Brain pericyte (primary cell): ENCODE measurements around the gene PLEKHM2.
"Not testable (repeated sequence)": the region's sequence is repeated elsewhere in the genome, so short reads cannot be mapped to it uniquely, and the experiment has no call there.

Experiments
- DNase-seq: peaks from one replicate; pipeline ENCODE4 v3.0.0-alpha.2; 2012; ENCODE audit warnings: low read depth, low spot score

Gene PLEKHM2

DNA sequence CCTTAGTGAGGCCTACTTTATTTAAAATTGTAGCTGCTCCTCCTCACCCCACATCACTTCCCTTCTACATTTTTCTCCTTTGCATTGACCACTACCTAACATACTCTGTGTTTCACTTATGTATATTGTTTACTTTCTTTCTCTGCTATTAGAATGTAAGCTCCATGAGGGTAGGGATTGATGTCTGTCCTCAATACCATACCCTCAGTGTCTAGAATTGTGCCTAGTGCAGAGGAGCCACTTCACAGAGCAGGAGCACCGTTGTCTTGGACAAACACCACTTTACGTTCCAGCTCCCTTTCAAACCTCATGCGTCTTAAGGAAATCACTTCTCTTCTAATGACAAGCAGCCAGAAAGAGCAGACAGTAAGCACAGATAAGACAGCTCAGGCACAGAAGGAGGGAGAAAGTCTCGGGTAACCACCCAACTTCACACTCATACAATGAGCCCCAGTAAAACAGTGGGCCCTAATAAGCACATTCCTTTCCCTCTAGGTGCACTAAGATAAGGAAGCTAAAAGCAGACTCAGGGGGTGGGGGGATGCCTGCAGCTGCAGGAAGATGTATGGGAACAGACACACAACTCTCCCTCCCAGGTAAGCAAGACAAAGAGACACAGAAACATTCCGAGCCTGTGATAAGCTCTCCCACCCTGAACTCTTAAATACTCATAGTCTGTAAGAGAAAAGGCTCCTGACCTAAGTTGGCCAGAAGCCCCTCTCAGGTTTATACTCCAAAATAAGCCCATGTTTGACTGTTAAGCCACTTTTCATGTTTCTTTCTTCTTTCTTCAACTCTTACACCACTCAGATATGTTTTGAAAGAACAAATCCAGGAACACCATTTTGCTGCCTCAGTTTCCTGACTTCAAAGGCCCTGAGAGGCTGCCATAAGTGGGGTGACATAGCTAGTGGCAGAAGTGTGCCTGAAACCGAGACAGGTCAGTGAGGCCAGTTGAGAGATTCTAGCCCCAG lies 7.1 kb upstream of the PLEKHM2 start:
- no peak for DNase-seq

- DNase-seq: no peak
These were observed 5.5 kb upstream of the PLEKHM2 start for GRCh38 chr1:15678578-15678977.

GRCh38 chr1:15680131-15680530 lies 4.0 kb upstream of the PLEKHM2 start:
- no peak for DNase-seq

GRCh38 chr1:15680561-15681348 lies 3.4 kb upstream of the PLEKHM2 start:
- DNase-seq: no peak

GRCh38 chr1:15681349-15682292 lies 2.5 kb upstream of the PLEKHM2 start:
- DNase-seq: no peak

- no peak for DNase-seq
These were observed 1.2 kb upstream of the PLEKHM2 start for GRCh38 chr1:15682936-15683341.

GRCh38 chr1:15683345-15684039 lies 628 bp upstream of the PLEKHM2 start:
- no peak for DNase-seq

GRCh38 chr1:15684468-15685291 lies 560 bp downstream of the PLEKHM2 start:
- no peak for DNase-seq

DNA sequence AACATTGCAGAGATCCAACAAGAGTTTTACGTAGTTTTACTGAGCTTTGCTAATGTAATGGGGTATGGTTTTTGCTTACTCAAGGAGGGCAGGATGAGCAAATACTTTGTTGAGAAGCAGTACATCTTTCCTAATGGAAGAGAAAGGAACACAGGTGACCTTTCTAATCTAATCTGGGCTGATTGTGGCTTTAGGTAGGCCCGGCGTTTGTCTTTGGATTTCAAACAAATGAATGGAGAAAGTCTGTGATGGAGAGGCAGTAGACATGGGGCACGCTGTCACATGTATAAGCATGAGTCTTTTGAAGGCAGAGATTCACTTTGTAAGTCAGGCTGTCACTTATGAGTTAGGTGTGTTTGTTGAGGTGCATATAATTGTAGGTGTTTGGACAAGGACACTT lies 1.7 kb downstream of the PLEKHM2 start:
- no peak for DNase-seq

DNA sequence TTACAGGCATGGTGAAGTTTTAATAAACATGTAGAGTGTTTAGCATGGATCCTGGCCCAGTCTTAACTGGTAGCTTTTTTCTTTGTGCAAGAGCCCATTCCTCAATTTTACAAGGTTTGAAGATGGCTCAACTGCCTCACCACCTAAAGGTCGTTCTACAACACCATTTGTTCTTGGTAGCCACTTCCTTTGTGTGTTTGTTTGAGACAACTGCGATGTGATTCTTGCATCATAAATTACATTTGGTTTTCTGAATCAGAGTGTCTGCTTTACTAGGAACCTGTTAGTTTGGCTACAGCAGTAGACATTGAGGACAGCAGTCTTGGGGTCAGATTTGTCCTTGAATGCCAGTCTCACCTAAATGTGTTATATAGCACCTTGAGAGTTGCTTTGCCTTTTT lies 3.3 kb downstream of the PLEKHM2 start:
- DNase-seq: no peak

GRCh38 chr1:15690317-15690716 lies 6.2 kb downstream of the PLEKHM2 start:
- no peak for DNase-seq

DNA sequence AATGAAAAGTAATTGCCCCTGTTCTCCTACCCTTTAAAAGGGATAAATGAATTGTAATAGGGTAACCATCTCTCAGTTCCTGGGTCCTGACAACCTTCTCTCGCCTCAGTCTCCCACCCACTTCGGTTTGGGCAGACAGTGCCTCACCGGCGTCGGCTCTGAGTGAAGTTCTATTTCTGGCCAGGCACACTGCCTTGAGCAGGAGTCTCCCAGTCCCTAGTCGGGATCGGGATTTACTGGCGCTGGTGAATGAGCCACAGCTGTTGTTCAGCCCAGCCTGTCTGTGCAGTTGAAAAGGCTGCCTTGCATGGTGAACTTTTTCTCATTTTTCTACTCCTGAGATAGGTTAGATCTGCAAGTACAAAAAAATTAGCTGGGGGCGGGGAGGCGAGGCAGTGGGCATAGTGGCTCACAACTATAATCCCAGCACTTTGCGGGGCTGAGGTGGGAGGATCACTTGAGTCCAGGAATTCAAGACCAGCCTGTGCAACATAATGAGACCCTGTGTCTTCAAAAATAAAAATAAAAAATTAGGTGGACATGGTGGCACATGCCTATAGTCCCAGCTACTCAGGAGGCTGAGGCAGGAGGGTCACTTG lies 7.4 kb downstream of the PLEKHM2 start:
- no peak for DNase-seq

GRCh38 chr1:15692121-15692682 lies 8.1 kb downstream of the PLEKHM2 start:
- no peak for DNase-seq

DNA sequence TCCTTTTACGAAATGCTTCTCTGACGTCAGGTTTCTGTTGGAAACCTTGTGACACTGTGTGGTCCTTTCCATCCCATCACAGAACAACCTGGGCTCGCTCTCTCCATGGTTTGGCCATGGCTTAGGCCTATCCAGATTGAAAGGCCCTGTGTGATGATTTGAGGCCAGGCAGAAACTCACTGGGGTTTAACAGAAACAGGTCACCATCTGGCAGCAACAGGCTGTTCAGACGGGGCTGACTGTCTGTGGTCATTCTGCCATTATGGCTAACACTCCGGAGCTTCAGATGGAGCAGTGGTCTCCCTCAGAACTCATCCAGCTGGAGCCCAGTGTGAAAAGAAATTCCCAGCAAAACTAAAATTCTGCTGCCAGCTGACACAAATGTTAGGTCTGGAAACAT lies 9.3 kb downstream of the PLEKHM2 start:
- DNase-seq: no peak

DNA sequence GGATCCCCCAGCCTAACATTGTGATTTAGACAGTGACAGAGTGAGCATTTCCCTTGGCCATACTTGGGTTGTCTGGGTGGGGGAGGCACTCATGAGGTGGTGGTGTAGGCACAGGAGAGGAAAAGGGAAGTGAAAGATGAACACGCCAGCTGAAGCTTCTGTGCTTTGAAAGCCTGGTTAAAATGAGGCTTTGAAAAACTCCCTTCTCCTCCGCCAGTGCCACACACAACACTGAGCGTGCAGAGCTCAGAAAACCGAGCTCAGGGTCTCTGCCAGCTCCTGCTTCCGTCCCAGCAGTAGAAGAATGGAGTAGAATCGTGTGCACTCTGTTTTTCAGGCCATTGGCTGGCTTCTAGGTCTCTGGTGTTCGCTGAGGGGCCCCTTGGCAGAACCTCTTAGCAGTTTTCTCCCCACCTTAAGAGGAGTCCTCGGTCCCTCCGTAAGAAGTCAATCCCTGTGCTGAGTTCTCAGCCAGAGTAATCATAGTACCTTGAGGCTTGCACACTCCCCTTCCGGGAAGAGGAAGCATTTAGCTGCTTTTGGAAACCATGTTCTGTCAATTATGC lies 12.9 kb downstream of the PLEKHM2 start:
- no peak for DNase-seq

DNA sequence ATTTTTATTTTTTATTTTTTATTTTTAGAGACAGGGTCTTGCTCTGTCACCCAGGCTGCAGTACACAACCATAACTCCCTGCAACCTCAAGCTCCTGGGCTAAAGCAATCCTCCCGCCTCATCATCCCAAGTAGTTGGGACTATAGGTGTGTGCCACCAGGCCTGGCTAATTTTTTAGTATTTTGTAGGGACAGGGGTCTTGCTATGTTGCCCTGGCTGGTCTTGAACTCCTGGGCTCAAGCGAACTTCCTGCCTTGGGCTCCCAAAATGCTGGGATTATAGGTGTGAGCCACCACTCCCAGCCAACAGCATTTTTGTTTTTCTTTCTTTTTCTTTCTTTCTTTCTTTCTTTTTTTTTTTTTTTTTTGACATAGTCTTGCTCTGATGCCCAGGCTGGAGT lies 14.1 kb downstream of the PLEKHM2 start:
- no peak for DNase-seq

GRCh38 chr1:15699321-15699720 lies 15.2 kb downstream of the PLEKHM2 start:
- not testable (repeated sequence) for DNase-seq

GRCh38 chr1:15700508-15700907 lies 16.4 kb downstream of the PLEKHM2 start:
- no peak for DNase-seq

DNA sequence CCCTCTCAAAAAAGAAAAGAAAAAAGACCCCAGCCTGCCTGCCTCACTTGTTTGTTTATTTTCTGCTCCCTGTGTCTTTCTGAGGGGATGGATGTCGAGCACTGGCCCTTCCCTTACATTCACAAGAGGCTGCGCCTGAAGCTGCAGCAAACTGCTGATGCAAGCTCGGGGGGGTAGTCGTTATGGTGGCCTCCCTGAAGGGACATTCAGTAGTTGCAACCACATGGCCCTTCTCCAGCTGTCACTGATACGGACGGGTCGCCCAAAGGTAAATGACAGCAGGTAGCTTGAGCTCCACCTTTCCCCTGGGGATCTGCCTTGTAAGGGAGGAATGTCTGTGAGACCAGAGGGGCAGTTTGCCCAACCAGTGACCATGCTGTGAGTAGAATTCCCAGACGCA lies 17.7 kb downstream of the PLEKHM2 start:
- DNase-seq: no peak
